Colonic mucosa (tissue), 4 donors: ENCODE results near the gene BCKDHA. TPM values are rescaled to one million over a fixed set of nuclear protein-coding genes. Genes with fewer than 3 reads are reported as not detected.
A peak's percentile ranks its signal among the peaks of the same experiment; 100 is the strongest.
"Not testable (repeated sequence)": the region's sequence is repeated elsewhere in the genome, so short reads cannot be mapped to it uniquely, and the experiment has no call there.

Experiments
- DNase-seq: peaks from one replicate; pipeline ENCODE4 v3.0.0-alpha.2; 2020
- H3K27ac ChIP-seq: fragments of 200-600 bp; one replicate; pipeline ENCODE4 v1.8.0; 2021
- H3K27me3 ChIP-seq: fragments of 200-600 bp; one replicate; pipeline ENCODE4 v1.8.0; 2021
- H3K36me3 ChIP-seq: fragments of 200-600 bp; one replicate; pipeline ENCODE4 v1.8.0; 2021
- H3K4me1 ChIP-seq: fragments of 200-600 bp; one replicate; pipeline ENCODE4 v1.8.0; 2021; ENCODE audit warnings: mild to moderate bottlenecking
- H3K4me3 ChIP-seq: fragments of 200-600 bp; one replicate; pipeline ENCODE4 v1.8.0; 2021
- H3K9ac ChIP-seq, 2 donors: one replicate each; pipeline ENCODE4 v1.7.0; 2013; ENCODE audit warnings: control low read depth in 2 of 2, low read depth in 2 of 2, low read length in 2 of 2
- H3K9me3 ChIP-seq: fragments of 200-600 bp; one replicate; pipeline ENCODE4 v1.8.0; 2021
- intact Hi-C: fragments of 100-400 bp; cut with DNase I; formaldehyde crosslinking; loops from one replicate; pipeline ENCODE4 v1.14.1; 2022
- total RNA-seq, 2 donors: library from RNA; stranded (reverse); fragmentation: NEBNext Ultra II Directional in 1 of 2; extraction: Animal tissue kit (Norgen Biotek cat#: 25700) in 1 of 2; gene quantifications; one replicate each; pipeline ENCODE4 v1.2.1, GENCODE V29; 2021
- TF ChIP-seq, protein P1 (sequence below): fragments of 200-600 bp; IDR thresholded peaks from one replicate; pipeline ENCODE4 v1.8.0; 2022; ENCODE audit warnings: antibody characterized with exemption, mild to moderate bottlenecking
- donor health status: healthy.
- donor health status: DM: no; HTN: no; CAD: no.
- donor health status: DM: no; HTN: no; CAD: no.

BCKDHA gene
- total RNA-seq, 2 donors from 2014 or later: 18.8 to 31.7 TPM

DNA sequence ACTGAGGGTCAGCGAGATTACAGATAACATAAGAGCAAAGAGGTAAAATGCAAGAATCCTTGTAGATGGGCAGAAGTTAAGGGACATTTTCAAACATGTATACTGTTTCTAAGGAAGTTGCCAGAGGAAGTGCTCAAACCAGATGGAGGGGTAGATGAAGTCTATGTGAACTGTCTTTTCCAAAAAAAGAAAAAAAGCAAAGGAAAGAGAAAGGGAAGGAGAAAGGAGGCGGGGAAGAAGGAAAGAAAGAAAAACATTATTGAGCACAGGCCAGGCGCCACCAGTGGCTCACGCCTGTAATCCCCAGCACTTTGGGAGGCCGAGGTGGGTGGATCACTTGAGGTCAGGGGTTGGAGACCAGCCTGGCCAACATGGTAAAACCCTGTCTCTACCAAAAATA, 36.8 kb downstream of the BCKDHA start:
- H3K9me3 ChIP-seq: no peaks in the 10 kb centered on the region
- no peak overlapping the region for H3K4me3 ChIP-seq
- intact Hi-C loops: loop anchor here (5.0 to 10.0 kb wide), 2 partner anchors 37 to 110 kb away; partner anchors contain the start of genes BCKDHA and EXOSC5
- TF ChIP-seq, protein P1, sequence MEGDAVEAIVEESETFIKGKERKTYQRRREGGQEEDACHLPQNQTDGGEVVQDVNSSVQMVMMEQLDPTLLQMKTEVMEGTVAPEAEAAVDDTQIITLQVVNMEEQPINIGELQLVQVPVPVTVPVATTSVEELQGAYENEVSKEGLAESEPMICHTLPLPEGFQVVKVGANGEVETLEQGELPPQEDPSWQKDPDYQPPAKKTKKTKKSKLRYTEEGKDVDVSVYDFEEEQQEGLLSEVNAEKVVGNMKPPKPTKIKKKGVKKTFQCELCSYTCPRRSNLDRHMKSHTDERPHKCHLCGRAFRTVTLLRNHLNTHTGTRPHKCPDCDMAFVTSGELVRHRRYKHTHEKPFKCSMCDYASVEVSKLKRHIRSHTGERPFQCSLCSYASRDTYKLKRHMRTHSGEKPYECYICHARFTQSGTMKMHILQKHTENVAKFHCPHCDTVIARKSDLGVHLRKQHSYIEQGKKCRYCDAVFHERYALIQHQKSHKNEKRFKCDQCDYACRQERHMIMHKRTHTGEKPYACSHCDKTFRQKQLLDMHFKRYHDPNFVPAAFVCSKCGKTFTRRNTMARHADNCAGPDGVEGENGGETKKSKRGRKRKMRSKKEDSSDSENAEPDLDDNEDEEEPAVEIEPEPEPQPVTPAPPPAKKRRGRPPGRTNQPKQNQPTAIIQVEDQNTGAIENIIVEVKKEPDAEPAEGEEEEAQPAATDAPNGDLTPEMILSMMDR: no peak
- no peaks in the 10 kb centered on the region for H3K27me3 ChIP-seq
- DNase-seq: no peak
- no peaks in the 10 kb centered on the region for H3K36me3 ChIP-seq
- H3K4me1 ChIP-seq: peaks cover 3% of the 10 kb centered on the region
- no peak overlapping the region for H3K9ac ChIP-seq
- no peak overlapping the region for H3K27ac ChIP-seq

DNA sequence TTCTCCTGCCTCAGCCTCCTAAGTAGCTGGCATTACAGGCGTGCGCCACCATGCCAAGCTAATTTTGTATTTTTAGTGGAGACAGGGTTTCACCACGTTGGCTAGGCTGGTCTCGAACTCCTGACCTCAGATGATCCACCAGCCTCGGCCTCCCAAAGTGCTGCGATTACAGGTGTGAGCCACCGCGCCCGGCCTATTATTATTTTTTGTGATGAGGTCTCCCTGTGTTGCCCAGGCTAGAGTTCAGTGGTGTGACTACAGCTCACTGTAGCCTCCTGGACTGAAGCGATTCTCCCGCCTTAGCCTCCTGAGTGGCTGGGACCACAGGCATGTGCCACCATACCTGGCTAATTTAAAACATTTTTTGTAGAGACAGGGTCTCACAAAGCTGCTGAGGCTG, 37.8 kb downstream of the BCKDHA start:
- H3K27me3 ChIP-seq, H3K9me3 ChIP-seq, H3K9ac ChIP-seq, DNase-seq, H3K27ac ChIP-seq, H3K4me3 ChIP-seq, H3K36me3 ChIP-seq, H3K4me1 ChIP-seq: not testable (repeated sequence)
- intact Hi-C loops: loop anchor here (10.0 kb wide), 1 partner anchor 111 kb away; no protein-coding TSS in a partner anchor

DNA sequence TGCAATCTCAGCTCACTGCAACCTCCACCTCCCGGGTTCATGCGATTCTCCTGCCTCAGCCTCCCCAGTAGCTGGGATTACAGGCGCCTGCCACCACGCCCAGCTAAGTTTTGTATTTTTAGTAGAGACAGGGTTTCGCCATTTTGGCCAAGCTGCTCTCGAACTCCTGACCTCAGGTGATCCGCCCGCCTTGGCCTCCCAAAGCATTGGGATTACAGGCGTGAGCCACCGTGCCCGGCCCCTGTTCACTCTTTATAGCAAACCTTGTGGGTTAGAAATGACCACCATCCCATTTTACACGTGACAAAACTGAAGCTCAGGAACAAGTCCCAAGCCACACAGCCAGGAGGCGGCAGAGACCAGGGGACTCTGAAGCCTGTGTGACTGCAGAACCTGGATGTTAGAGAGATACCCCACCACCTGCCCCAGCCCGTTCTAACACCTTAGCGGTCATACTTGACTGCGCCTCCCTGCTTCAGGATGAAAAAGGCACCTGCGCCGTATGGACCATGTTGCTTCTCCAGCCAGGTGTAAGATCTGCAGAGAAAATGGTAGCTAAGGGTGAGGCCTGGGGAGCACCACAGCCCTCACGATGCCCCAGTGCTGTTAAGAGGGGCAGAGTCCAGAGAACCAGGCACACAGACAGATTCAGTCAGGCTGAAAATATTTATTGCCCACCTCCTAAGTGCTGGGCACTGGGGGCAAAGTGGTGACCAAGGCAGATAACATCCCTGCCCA, 38.5 kb downstream of the BCKDHA start:
- Histone ChIP-seq H3K36me3 (no peaks in the 10 kb centered on the region), H3K9ac (no peak overlapping the region), H3K27ac (no peak overlapping the region), H3K4me3 (no peak overlapping the region), H3K4me1 (peaks cover 3% of the 10 kb centered on the region), H3K9me3 (no peaks in the 10 kb centered on the region), H3K27me3 (no peaks in the 10 kb centered on the region)
- intact Hi-C loops: loop anchor here (10.0 kb wide), 1 partner anchor 111 kb away; no protein-coding TSS in a partner anchor
- no peak for DNase-seq
- TF ChIP-seq, protein P1: no peak

DNA sequence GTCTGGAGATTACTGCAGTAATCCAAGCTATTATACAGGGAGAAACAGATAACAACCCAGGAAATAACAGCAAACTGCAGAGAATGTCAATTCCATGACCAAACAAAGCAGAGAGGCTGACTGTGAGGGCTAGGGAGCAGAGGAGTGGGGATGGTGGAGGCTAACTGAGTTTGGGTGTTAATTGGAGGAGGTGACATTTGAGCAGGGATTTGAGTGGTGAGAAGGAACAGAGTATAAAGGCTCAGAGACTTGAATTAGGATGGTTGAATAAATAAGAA, 39.0 kb downstream of the BCKDHA start:
- TF ChIP-seq, protein P1: no peak
- intact Hi-C loops: loop anchor here (10.0 kb wide), 1 partner anchor 112 kb away; no protein-coding TSS in a partner anchor
- H3K36me3 ChIP-seq: no peaks in the 10 kb centered on the region
- no peak overlapping the region for H3K4me3 ChIP-seq
- H3K27me3 ChIP-seq: no peaks in the 10 kb centered on the region
- peaks cover 3% of the 10 kb centered on the region for H3K4me1 ChIP-seq
- peak overlapping the region in 1 of 2 donors; percentile 34 for H3K9ac ChIP-seq
- peak overlapping the region; percentile 17 for H3K27ac ChIP-seq
- no peak for DNase-seq
- H3K9me3 ChIP-seq: no peaks in the 10 kb centered on the region

DNA sequence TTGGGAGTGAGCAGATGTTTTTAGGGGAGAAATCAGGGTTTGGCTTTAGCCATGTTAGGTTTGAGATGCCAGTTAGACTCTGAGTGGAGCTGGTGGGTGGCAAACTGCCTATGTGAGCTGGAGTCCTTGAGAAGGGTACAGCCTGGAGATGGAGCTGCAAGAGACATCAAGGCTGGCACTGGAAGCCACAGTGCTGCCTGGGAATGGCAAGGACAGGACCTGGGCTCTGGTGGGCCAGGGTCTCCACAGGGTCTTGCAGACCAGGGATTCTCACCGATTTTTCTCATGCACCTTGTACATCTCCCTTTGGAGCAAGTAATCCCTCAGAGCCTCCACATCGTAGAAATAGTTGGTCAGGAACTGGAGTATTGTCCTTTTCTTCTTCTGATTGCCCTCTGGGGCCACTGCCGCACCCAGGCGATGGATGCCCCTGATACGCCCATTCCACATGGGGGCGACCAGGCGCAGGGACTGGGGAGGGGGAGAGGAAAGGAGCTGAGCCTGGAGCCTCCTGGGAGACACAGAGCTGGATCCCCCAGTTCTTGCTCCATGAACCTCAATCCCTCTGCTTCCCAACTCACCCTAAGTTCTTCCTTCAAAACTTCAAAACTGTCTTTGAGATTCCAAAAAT, 40.4 kb downstream of the BCKDHA start:
- intact Hi-C loops: loop anchor here (10.0 kb wide), 1 partner anchor 113 kb away; no protein-coding TSS in a partner anchor
- no peak overlapping the region for H3K9ac ChIP-seq
- peaks cover 3% of the 10 kb centered on the region for H3K4me1 ChIP-seq
- no peaks in the 10 kb centered on the region for H3K27me3 ChIP-seq
- no peak for DNase-seq
- H3K36me3 ChIP-seq: no peaks in the 10 kb centered on the region
- H3K9me3 ChIP-seq: no peaks in the 10 kb centered on the region
- TF ChIP-seq, protein P1: no peak
- H3K27ac ChIP-seq: no peak overlapping the region
- no peak overlapping the region for H3K4me3 ChIP-seq
